Ishikawa (cell line): ENCODE measurements around the gene LATS1.

Source experiments
- REST ChIP-seq: IDR thresholded peaks from 2 replicates; pipeline ENCODE4 v1.6.1; 2012; ENCODE audit warnings: low read depth, mild to moderate bottlenecking
- YY1 ChIP-seq: IDR thresholded peaks from 2 replicates; pipeline ENCODE4 v1.6.1; 2012; ENCODE audit warnings: low read depth

GRCh38 chr6:149751239-149751638 is 33.3 kb upstream of the LATS1 start:
- TF ChIP-seq REST (no peak), YY1 (no peak)
